GM12878 (cell line): Measurements from ENCODE around the gene WWC2. TPM values are rescaled to one million over a fixed set of nuclear protein-coding genes. Genes with fewer than 3 reads are reported as not detected.

Source experiments
- ATAC-seq: fragments of 200-7000 bp; cut with Tn5 transposase; 3 replicates; pipeline ENCODE4 v1.9.1; 2020; ENCODE audit warnings: mild to moderate bottlenecking, moderate library complexity
- BruUV-seq: library from RNA; stranded (reverse); fragments of 400-500 nt; replicated peaks from 2 replicates; lab custom pipeline; 2021; lab: Mats Ljungman, UMichigan
- CTCF ChIA-PET: fragments of 300-600 bp; sonication (Branson Sonifier 250); formaldehyde crosslinking; extraction: SDS; loops from one replicate; lab custom pipeline; 2021; ENCODE audit warnings: inconsistent platforms; lab: Yijun Ruan, JAX
- POLR2A ChIA-PET: fragments of 350-600 bp; formaldehyde crosslinking; extraction: SDS; loops from one replicate; lab custom pipeline; 2021; ENCODE audit warnings: inconsistent platforms; lab: Charles Lee
- RAD21 ChIA-PET: fragments of 300-600 bp; sonication (Branson Sonifier 250); formaldehyde crosslinking; loops from one replicate; lab custom pipeline; 2023; ENCODE audit warnings: antibody characterized with exemption; ENCODE audit not compliant: unreplicated experiment; lab: Charles Lee
- SMC1A ChIA-PET: fragments of 300-600 bp; sonication (Branson Sonifier 250); formaldehyde crosslinking; loops from one replicate; lab custom pipeline; 2023; ENCODE audit not compliant: unreplicated experiment, uncharacterized antibody; lab: Charles Lee
- DNase-seq: peaks from one replicate; pipeline ENCODE4 v3.0.0-alpha.2; 2011; ENCODE audit warnings: low read depth, low spot score
- FAIRE-seq: peaks from 3 replicates; lab custom pipeline; 2011; peaks lifted over from hg19 to GRCh38; lab: Jason Lieb, UNC
- H2AFZ ChIP-seq: 2 replicates; pipeline ENCODE4 v1.6.0; 2011; ENCODE audit warnings: low read depth, low read length, control low read depth; ENCODE audit not compliant: control insufficient read depth
- H3K27ac ChIP-seq: 2 replicates; pipeline ENCODE4 v1.5.1; 2011; ENCODE audit warnings: control low read depth; ENCODE audit not compliant: control insufficient read depth, insufficient read depth
- H3K27me3 ChIP-seq, 2 experiments: replicated peaks in 1 of 2; 2 replicates each; pipeline versions ENCODE4 v1.6.0 to v1.6.1; 2011; ENCODE audit warnings: low read length in 1 of 2; ENCODE audit not compliant: control insufficient read depth in 2 of 2, insufficient read depth in 2 of 2
- H3K36me3 ChIP-seq, 2 experiments: 2 replicates each; pipeline ENCODE4 v1.5.1; 2011; ENCODE audit warnings: low read length in 1 of 2; ENCODE audit not compliant: control insufficient read depth in 2 of 2, insufficient read depth in 2 of 2
- H3K4me1 ChIP-seq: 2 replicates; pipeline ENCODE4 v1.6.1; 2011; ENCODE audit warnings: mild to moderate bottlenecking, low read length, moderate library complexity, mixed read lengths; ENCODE audit not compliant: control insufficient read depth, insufficient read depth
- H3K4me2 ChIP-seq: 2 replicates; pipeline ENCODE4 v1.6.0; 2011; ENCODE audit warnings: control low read depth; ENCODE audit not compliant: control insufficient read depth, insufficient read depth
- H3K4me3 ChIP-seq: fragments of 200-600 bp; sonication (generic); 2 replicates; pipeline ENCODE4 v1.5.1; 2016
- H3K79me2 ChIP-seq: 2 replicates; pipeline ENCODE4 v1.6.0; 2011; ENCODE audit warnings: low read length; ENCODE audit not compliant: control insufficient read depth, insufficient read depth
- H3K9ac ChIP-seq: 2 replicates; pipeline ENCODE4 v1.8.0; 2011; ENCODE audit warnings: low read length, control low read depth, mixed read lengths; ENCODE audit not compliant: control insufficient read depth, insufficient read depth
- H3K9me3 ChIP-seq: replicated peaks from 3 replicates; pipeline ENCODE4 v1.5.1; 2011; ENCODE audit warnings: mild to moderate bottlenecking, low read length; ENCODE audit not compliant: control insufficient read depth, insufficient read depth
- H4K20me1 ChIP-seq: 2 replicates; pipeline ENCODE4 v1.6.0; 2011; ENCODE audit not compliant: control insufficient read depth, insufficient read depth
- CHD4 ChIP-seq: fragments of 200-600 bp; sonication (generic); IDR thresholded peaks from 2 replicates; pipeline ENCODE4 v1.6.1; 2016; ENCODE audit warnings: mild to moderate bottlenecking
- MEF2A ChIP-seq: IDR thresholded peaks from 2 replicates; pipeline ENCODE4 v1.6.1; 2011; ENCODE audit warnings: low read depth, mild to moderate bottlenecking, low read length, moderate library complexity; ENCODE audit not compliant: insufficient read depth
- NR2C1 ChIP-seq: fragments of 450-650 bp; IDR thresholded peaks from 2 replicates; pipeline ENCODE4 v1.6.1; 2017; ENCODE audit warnings: antibody characterized with exemption, mild to moderate bottlenecking, moderate library complexity
- RCOR1 ChIP-seq: conservative IDR thresholded peaks from 2 replicates; pipeline ENCODE4 v1.6.1; 2012; ENCODE audit warnings: low read depth, low read length, improper control_type of control experiment
- SMAD1 ChIP-seq: fragments of 450-650 bp; IDR thresholded peaks from 2 replicates; pipeline ENCODE4 v1.6.1; 2018; ENCODE audit warnings: mild to moderate bottlenecking, low read depth; ENCODE audit not compliant: partially characterized antibody
- SUZ12 ChIP-seq: fragments of 200-600 bp; sonication (generic); IDR thresholded peaks from one replicate; pipeline ENCODE4 v1.6.1; 2018; ENCODE audit warnings: antibody characterized with exemption, mild to moderate bottlenecking; ENCODE audit not compliant: unreplicated experiment
- TCF7 ChIP-seq: IDR thresholded peaks from 2 replicates; pipeline ENCODE4 v1.6.1; 2014; ENCODE audit warnings: antibody characterized with exemption, borderline replicate concordance
- ZNF207 ChIP-seq: fragments of 450-650 bp; IDR thresholded peaks from 2 replicates; pipeline ENCODE4 v1.6.1; 2014; ENCODE audit warnings: antibody characterized with exemption, mild to moderate bottlenecking, borderline replicate concordance
- ZNF217 ChIP-seq: fragments of 450-650 bp; IDR thresholded peaks from 2 replicates; pipeline ENCODE4 v1.6.1; 2017; ENCODE audit warnings: antibody characterized with exemption, mild to moderate bottlenecking
- ZNF24 ChIP-seq: fragments of 450-650 bp; IDR thresholded peaks from 2 replicates; pipeline ENCODE4 v1.6.1; 2017; ENCODE audit warnings: antibody characterized with exemption, mild to moderate bottlenecking
- ZNF622 ChIP-seq: fragments of 450-650 bp; IDR thresholded peaks from 2 replicates; pipeline ENCODE4 v1.6.1; 2017; ENCODE audit warnings: mild to moderate bottlenecking, inconsistent platforms
- WGBS: methylation state at CpG from one replicate; pipeline ENCODE4 v1.1.6; 2016; ENCODE audit warnings: low lambda C conversion rate; ENCODE audit not compliant: insufficient replicate concordance, insufficient coverage; ENCODE audit errors: missing lambda C conversion rate; 5-methylcytosine and 5-hydroxymethylcytosine counted together
- in situ Hi-C: fragments of 300-500 bp; cut with MboI; formaldehyde crosslinking; loops from 9 replicates; pipeline ENCODE4 v1.14.3; 2018; ENCODE audit warnings: mixed read lengths
- intact Hi-C: fragments of 100-400 bp; cut with micrococcal nuclease; formaldehyde crosslinking; loops from one replicate; pipeline ENCODE4 v1.14.2; 2022; ENCODE audit not compliant: unreplicated experiment
- polyA plus RNA-seq, 11 experiments: library from polyadenylated mRNA; depleted of rRNA in 4 of 11; unstranded in 6 of 11; stranded (reverse) in 5 of 11; fragments of >200 nt; fragmentation: Nextera tagmentation in 4 of 11; fragmentation: Illumina TruSeq in 1 of 11; extraction: Ambion mirVana in 4 of 11; extraction: Trizol in 1 of 11; gene quantifications; 1 replicate in 1 of 11; 2 replicates in 10 of 11; pipeline versions ENCODE4 v1.2.1 to v1.2.3, GENCODE V29; 2011 to 2016; ENCODE audit warnings: inconsistent platforms in 2 of 11, missing spikeins in 2 of 11, low read depth in 1 of 11
- total RNA-seq, 4 experiments: library from RNA; depleted of rRNA in 3 of 4; stranded (reverse); fragments of >200 nt in 3 of 4; fragmentation: Illumina TruSeq in 1 of 4; extraction: Trizol in 1 of 4; gene quantifications; 2 replicates each; pipeline versions ENCODE4 v1.2.1 to v1.2.3, GENCODE V29; 2013 to 2021
- TF ChIP-seq, protein P1 (sequence below): fragments of 450-650 bp; IDR thresholded peaks from 2 replicates; pipeline ENCODE4 v1.6.1; 2018; ENCODE audit warnings: mild to moderate bottlenecking, low read depth, moderate library complexity; ENCODE audit not compliant: partially characterized antibody

WWC2 gene
- total and polyA plus RNA-seq, 10 of the 15 experiments (the other 5 are each of a cell fraction or from before 2014, with no cell fraction given), result 0.02 to 0.72 (median 0.06) TPM; not detected in 3

DNA sequence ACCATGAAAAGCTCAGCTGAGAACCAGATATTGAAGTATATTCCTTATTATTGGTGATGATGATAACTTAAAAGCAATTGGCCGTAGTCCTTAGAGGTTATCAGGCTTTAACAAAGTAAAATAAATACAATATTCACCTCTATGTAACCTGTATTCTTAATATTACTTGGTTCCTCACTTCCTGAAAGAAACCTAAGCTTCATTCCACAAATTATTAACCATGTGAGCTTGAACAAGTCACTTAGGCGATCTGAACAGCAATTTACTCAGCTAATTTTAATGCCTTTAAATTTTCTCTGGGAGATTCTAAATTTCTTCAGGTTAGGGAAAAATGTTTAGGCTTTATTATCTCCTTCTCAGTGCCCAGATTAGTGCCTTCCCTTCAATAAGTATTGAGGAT, 151.8 kb downstream of the WWC2 start:
- Histone ChIP-seq H3K27me3 (peaks cover 0 to 2% of the 10 kb centered on the region in 2 experiments; a peak in 1 of 4 replicates), H3K27ac (no peak overlapping the region), H4K20me1 (no peaks in the 10 kb centered on the region), H3K9ac (no peak overlapping the region), H3K36me3 (no peaks in the 10 kb centered on the region), H2AFZ (no peak overlapping the region), H3K9me3 (no peaks in the 10 kb centered on the region), H3K4me3 (no peak overlapping the region), H3K4me2 (no peak overlapping the region), H3K4me1 (no peaks in the 10 kb centered on the region), H3K79me2 (no peaks in the 10 kb centered on the region)
- FAIRE-seq (no peak), ATAC-seq (no peak), DNase-seq (no peak)
- RAD21 ChIA-PET, result interaction anchor here (1.0 to 3.8 kb wide), 2 partner anchors 9 to 312 kb away, joined by 5 to 35 read pairs; no protein-coding TSS in a partner anchor
- TF ChIP-seq ZNF217, result no peak
- no peak for TF ChIP-seq SUZ12
- TF ChIP-seq CHD4, result no peak
- TF ChIP-seq ZNF207, result no peak
- no peak for TF ChIP-seq ZNF622
- no peak for TF ChIP-seq RCOR1
- no peak for TF ChIP-seq ZNF24
- in situ Hi-C loops (loop anchor here (5.0 kb wide), 1 partner anchor 314 kb away; no protein-coding TSS in a partner anchor), intact Hi-C loops (loop anchor here (10.0 kb wide), 1 partner anchor 776 kb away; no protein-coding TSS in a partner anchor)
- CTCF ChIA-PET, result interaction anchor here (0.9 to 10.7 kb wide), 9 partner anchors 9 to 326 kb away, joined by 3 to 159 read pairs (median 20); no protein-coding TSS in a partner anchor
- POLR2A ChIA-PET, result interaction anchor here (1.4 kb wide), 1 partner anchor 312 kb away, joined by 4 read pairs; no protein-coding TSS in a partner anchor
- SMC1A ChIA-PET, result interaction anchor here (1.0 to 4.4 kb wide), 8 partner anchors 8 to 325 kb away, joined by 4 to 41 read pairs (median 9); no protein-coding TSS in a partner anchor
- 3% methylated on average over 2 of the region's 2 CpGs for WGBS
- no TSS peak for BruUV-seq

DNA sequence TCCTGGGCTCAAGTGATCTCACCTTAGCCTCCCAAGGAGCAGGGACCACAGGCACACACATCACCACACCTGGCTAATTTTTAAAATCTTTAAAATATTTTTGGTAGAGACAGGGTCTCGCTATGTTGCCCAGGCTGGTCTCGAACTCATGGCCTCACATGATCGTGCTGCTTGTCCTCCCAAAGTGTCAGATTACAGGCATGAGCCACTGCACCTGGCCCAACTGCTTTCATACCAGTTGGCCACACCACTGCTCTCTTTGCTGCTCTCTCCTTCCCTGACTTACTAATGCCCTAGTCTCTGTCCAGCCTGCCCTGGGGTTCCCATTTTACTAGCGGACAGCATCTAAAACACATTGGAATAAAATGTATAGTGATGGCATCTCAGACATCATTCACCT, 153.9 kb downstream of the WWC2 start:
- RAD21 ChIA-PET, result interaction anchor here (3.8 kb wide), 1 partner anchor 314 kb away, joined by 35 read pairs; no protein-coding TSS in a partner anchor
- intact Hi-C loops (loop anchor here (10.0 kb wide), 1 partner anchor 778 kb away; no protein-coding TSS in a partner anchor), in situ Hi-C loops (loop anchor here (5.0 kb wide), 1 partner anchor 316 kb away; no protein-coding TSS in a partner anchor)
- H3K36me3 ChIP-seq, result no peaks in the 10 kb centered on the region
- CTCF ChIA-PET, result interaction anchor here (1.3 to 10.7 kb wide), 4 partner anchors 7 to 328 kb away, joined by 3 to 159 read pairs (median 18); no protein-coding TSS in a partner anchor
- H3K4me1 ChIP-seq, result no peaks in the 10 kb centered on the region
- POLR2A ChIA-PET, result no interaction called here
- no peak overlapping the region for H3K9ac ChIP-seq
- H3K4me3 ChIP-seq, result no peak overlapping the region
- no peak overlapping the region for H3K27ac ChIP-seq
- SMC1A ChIA-PET, result interaction anchor here (1.2 to 3.5 kb wide), 4 partner anchors 9 to 180 kb away, joined by 3 to 15 read pairs (median 4); no protein-coding TSS in a partner anchor
- no TSS peak for BruUV-seq
- H3K9me3 ChIP-seq, result no peaks in the 10 kb centered on the region
- H2AFZ ChIP-seq, result no peak overlapping the region
- no peaks in the 10 kb centered on the region for H4K20me1 ChIP-seq
- ATAC-seq, result no peak
- DNase-seq, result no peak
- no peak for FAIRE-seq
- H3K4me2 ChIP-seq, result no peak overlapping the region
- H3K27me3 ChIP-seq, result peaks cover 0 to 2% of the 10 kb centered on the region in 2 experiments; a peak in 2 of 4 replicates
- H3K79me2 ChIP-seq, result no peaks in the 10 kb centered on the region
- WGBS, result 21% methylated on average over 4 of the region's 4 CpGs
- no peak for TF ChIP-seq TCF7
- TF ChIP-seq SMAD1, result no peak
- TF ChIP-seq, protein P1, sequence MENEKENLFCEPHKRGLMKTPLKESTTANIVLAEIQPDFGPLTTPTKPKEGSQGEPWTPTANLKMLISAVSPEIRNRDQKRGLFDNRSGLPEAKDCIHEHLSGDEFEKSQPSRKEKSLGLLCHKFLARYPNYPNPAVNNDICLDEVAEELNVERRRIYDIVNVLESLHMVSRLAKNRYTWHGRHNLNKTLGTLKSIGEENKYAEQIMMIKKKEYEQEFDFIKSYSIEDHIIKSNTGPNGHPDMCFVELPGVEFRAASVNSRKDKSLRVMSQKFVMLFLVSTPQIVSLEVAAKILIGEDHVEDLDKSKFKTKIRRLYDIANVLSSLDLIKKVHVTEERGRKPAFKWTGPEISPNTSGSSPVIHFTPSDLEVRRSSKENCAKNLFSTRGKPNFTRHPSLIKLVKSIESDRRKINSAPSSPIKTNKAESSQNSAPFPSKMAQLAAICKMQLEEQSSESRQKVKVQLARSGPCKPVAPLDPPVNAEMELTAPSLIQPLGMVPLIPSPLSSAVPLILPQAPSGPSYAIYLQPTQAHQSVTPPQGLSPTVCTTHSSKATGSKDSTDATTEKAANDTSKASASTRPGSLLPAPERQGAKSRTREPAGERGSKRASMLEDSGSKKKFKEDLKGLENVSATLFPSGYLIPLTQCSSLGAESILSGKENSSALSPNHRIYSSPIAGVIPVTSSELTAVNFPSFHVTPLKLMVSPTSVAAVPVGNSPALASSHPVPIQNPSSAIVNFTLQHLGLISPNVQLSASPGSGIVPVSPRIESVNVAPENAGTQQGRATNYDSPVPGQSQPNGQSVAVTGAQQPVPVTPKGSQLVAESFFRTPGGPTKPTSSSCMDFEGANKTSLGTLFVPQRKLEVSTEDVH, result no peak
- no peak for TF ChIP-seq NR2C1
- TF ChIP-seq MEF2A, result no peak
